UCSD-AML1 (cell line): ENCODE data around the gene SLC47A2.

Source experiments
- DNase-seq: peaks from one replicate; lab custom pipeline; 2025; ENCODE audit not compliant: unreplicated experiment; lab: John Stamatoyannopoulos, UW

Gene SLC47A2

GRCh38 chr17:19747829-19748806 is 31.7 kb upstream of the SLC47A2 start, which contains the start of gene ALDH3A1:
Gene ALDH3A1 (minus strand): TSS chr17:19748298. CDS start chr17:19745129, 3,169 bp downstream.
- no peak for DNase-seq

GRCh38 chr17:19747159-19747719 is 30.9 kb upstream of the SLC47A2 start:
- DNase-seq, result no peak

- DNase-seq, result no peak
Observed at GRCh38 chr17:19746517-19746916, 30.1 kb upstream of the SLC47A2 start.

GRCh38 chr17:19744922-19745757 is 28.8 kb upstream of the SLC47A2 start:
- peak; percentile 63 for DNase-seq

GRCh38 chr17:19744492-19744891 is 28.1 kb upstream of the SLC47A2 start:
- no peak for DNase-seq

- no peak for DNase-seq
Observed at GRCh38 chr17:19743101-19744100, 27.0 kb upstream of the SLC47A2 start.

GRCh38 chr17:19742495-19742894 is 26.1 kb upstream of the SLC47A2 start:
- no peak for DNase-seq

- DNase-seq, result no peak
Observed at GRCh38 chr17:19741832-19742457, 25.6 kb upstream of the SLC47A2 start.

GRCh38 chr17:19740933-19741332 is 24.5 kb upstream of the SLC47A2 start:
- no peak for DNase-seq

- no peak for DNase-seq
Observed at GRCh38 chr17:19739241-19740201, 23.1 kb upstream of the SLC47A2 start.

GRCh38 chr17:19738757-19739156 is 22.4 kb upstream of the SLC47A2 start:
- no peak for DNase-seq

GRCh38 chr17:19738073-19738449 is 21.7 kb upstream of the SLC47A2 start:
- DNase-seq, result no peak

GRCh38 chr17:19737305-19738072 is 21.1 kb upstream of the SLC47A2 start:
- no peak for DNase-seq

GRCh38 chr17:19736071-19736470 is 19.7 kb upstream of the SLC47A2 start:
- no peak for DNase-seq

- no peak for DNase-seq
Observed at GRCh38 chr17:19733953-19734526, 17.7 kb upstream of the SLC47A2 start.

- no peak for DNase-seq
Observed at GRCh38 chr17:19731626-19732025, 15.2 kb upstream of the SLC47A2 start.

- DNase-seq, result no peak
Observed at GRCh38 chr17:19730843-19731242, 14.5 kb upstream of the SLC47A2 start.
